Nucleus accumbens (tissue), 56 donors: ENCODE measurements around the gene FOXR1.

Experiments used
- DNase-seq, 56 donors: peaks; one replicate each; lab custom pipeline; 2025; lab: John Stamatoyannopoulos, UW

FOXR1 gene

GRCh38 chr11:118971646-118972045 is at the start of gene FOXR1:
FOXR1 (plus strand) TSS chr11:118971761; CDS start chr11:118971932, 171 bp downstream.
- DNase-seq: no peak

GRCh38 chr11:118921929-118922744 is 49.4 kb upstream of the FOXR1 start:
- peak in 30 of 56 donors; percentile 22 to 74 (median 48) for DNase-seq

GRCh38 chr11:118922745-118923627 is 48.6 kb upstream of the FOXR1 start:
- no peak for DNase-seq

- DNase-seq: peak in 2 of 56 donors; percentile 38 to 63
Observed at GRCh38 chr11:118923721-118924587, 47.6 kb upstream of the FOXR1 start.

GRCh38 chr11:118924591-118925585 is 46.7 kb upstream of the FOXR1 start:
- peak in 34 of 56 donors; percentile 18 to 79 (median 58) for DNase-seq

GRCh38 chr11:118927554-118928100 is 43.9 kb upstream of the FOXR1 start:
- DNase-seq: no peak

GRCh38 chr11:118928101-118928869 is 43.3 kb upstream of the FOXR1 start:
- peak in 55 of 56 donors; percentile 74 to 97 (median 90) for DNase-seq

GRCh38 chr11:118928870-118929500 is 42.6 kb upstream of the FOXR1 start:
- DNase-seq: peak in 53 of 56 donors; percentile 52 to 96 (median 82)

- peak in 48 of 56 donors; percentile 53 to 92 (median 81) for DNase-seq
Observed at GRCh38 chr11:118929501-118930093, 42.0 kb upstream of the FOXR1 start.

GRCh38 chr11:118930094-118930712 is 41.4 kb upstream of the FOXR1 start:
- DNase-seq: peak in 47 of 56 donors; percentile 15 to 89 (median 64)

- DNase-seq: no peak
Observed at GRCh38 chr11:118931571-118931970, 40.0 kb upstream of the FOXR1 start.

GRCh38 chr11:118933486-118933885 is 38.1 kb upstream of the FOXR1 start:
- DNase-seq: no peak

- no peak for DNase-seq
Observed at GRCh38 chr11:118935376-118935775, 36.2 kb upstream of the FOXR1 start.

- DNase-seq: no peak
Observed at GRCh38 chr11:118938491-118939403, 32.8 kb upstream of the FOXR1 start.

GRCh38 chr11:118939404-118939915 is 32.1 kb upstream of the FOXR1 start:
- DNase-seq: peak in 4 of 56 donors; percentile 10 to 54 (median 28)
